Measurements from ENCODE around the gene ADGRA1.
"Not testable (repeated sequence)": the region's sequence is repeated elsewhere in the genome, so short reads cannot be mapped to it uniquely, and the experiment has no call there.

Gene ADGRA1

DNA sequence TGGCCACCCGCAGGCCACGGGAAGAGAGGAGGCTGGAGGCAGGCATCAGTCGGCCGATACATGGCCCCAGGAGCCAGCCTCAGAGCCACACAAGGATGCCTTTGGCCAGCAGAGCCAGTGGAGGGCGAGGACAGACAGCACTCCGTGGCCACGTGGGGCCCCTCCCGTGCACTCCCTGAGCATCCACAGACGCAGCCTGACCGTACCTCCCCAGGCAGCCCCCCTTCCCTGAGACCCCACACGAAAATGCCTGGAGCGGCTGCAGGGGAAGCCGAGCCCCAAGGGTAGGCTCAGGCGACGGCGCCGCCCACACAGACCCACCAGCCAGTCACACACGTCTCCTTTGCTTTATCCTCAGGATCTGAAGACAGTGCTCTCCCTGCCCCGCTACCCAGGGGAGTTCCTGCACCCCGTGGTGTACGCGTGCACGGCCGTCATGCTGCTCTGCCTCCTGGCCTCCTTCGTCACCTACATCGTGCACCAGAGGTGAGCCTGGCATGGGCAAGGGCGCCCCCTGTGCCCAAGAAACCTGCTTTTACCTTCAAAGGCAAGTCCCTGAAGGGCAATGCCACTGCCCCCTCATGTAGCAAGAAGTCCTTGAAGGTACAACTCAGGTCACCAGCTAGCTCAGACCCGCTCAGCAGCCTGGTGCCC lies 9.0 kb downstream of the ADGRA1 start:
- no peak for DNase-seq (ENCODE audit: low spot score)

DNA sequence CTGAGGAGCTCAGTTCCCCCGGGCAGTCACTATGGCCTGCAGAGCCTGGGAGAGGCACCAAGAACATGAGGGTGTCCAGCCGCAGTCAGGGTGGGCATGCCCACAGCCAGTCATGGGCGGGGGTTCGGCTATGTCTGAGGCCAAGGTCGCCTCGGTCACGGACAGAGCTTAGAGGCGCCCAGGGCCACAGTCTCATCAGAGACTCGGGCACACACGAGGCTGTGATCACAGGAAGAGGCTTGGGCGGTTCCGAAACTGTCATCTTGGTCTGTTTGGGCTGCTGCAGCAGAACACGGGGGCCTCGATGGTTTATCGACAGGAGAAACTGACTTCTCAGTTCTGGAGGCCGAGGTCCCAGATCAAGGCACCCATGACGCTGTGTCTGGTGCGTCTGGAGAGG lies 9.7 kb downstream of the ADGRA1 start:
- DNase-seq (ENCODE audit: low spot score): no peak

DNA sequence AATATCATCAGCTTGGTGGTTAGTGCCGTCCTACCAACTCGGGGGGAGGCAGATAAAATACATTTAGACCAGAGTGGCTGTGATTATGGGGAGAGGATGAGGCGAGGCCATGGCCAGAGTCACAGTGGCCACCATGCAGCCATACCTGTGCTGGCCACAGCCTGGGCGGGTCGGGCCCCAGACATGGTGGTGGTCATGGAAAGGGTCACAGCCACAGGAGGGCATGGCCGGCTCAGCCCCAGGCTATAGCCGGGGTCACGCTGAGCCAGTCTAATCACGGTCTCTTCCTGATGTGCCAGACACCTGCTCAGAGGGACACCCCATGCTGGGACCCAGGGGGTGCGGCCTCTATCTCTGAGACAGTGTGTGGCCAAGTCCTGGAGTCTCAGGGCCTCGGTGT lies 10.2 kb downstream of the ADGRA1 start:
- no peak for DNase-seq (ENCODE audit: low spot score)

DNA sequence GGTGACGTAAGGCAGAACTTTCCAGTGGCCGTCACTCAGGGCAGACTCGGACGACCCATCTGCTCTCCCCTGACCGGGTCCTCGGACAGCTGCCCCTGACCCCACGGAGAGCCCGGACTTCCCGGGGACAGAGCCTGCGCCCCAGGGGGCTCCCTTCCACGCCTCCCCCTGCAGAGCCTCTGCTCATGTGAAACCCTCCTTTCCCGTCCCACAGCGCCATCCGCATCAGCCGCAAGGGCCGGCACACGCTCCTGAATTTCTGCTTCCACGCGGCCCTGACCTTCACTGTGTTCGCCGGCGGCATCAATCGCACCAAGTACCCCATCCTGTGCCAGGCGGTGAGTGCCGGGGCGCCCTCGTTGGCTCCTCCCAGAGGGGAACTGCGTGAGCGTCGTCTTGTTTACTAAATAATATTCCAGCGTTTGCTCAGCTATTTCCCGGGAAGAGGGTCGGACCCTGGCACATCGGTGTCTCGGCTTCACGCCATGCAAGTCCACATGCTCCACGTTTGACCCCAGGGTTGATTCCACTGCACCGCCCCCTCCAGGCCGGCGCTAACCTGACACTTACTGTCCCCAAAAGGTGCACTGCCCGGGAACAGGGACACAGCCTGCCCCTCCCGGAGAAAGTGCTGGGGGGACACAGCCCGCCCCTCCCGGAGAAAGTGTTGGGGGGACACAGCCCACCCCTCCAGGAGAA lies 10.9 kb downstream of the ADGRA1 start:
- DNase-seq (ENCODE audit: low spot score): no peak

DNA sequence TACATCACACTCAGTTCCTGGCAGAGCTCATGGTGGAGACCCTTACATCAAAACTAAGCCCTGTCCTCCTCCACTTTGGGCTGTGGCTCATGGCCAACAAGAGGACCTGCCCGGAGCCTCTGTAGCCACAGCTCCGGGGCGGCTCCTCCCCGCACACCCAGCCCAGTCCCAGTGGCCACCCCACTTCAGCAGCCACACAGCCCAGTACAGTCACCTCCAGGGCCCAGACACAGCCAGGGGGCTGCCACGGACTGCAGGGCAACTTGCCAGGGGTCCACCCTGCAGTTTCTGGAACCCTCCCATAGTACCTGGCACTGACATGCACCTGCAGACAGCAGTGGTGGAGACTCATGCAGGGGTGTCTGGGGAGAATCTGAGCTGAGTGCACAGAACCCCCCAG lies 11.8 kb downstream of the ADGRA1 start:
- DNase-seq (ENCODE audit: low spot score): no peak

DNA sequence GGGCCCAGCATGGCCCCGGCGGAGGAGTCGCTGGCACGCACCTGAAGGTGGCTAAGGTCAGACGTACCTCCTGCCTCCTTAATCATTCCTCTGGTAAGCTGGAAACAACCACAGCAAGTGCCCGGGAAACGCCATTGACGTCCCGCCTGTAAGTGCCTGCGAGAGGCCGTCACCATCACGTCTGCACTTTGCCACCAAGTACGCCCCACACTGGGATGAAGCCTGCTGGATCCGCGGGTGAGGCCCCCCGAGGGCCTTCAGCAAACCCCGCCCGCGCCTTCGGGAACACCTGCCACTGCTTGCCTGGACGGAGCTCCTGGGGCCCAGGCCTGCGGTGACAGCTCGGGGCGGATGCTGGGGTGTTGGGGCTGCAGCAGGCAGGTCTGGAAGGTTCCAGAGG lies 12.5 kb downstream of the ADGRA1 start:
- no peak for DNase-seq (ENCODE audit: low spot score)

DNA sequence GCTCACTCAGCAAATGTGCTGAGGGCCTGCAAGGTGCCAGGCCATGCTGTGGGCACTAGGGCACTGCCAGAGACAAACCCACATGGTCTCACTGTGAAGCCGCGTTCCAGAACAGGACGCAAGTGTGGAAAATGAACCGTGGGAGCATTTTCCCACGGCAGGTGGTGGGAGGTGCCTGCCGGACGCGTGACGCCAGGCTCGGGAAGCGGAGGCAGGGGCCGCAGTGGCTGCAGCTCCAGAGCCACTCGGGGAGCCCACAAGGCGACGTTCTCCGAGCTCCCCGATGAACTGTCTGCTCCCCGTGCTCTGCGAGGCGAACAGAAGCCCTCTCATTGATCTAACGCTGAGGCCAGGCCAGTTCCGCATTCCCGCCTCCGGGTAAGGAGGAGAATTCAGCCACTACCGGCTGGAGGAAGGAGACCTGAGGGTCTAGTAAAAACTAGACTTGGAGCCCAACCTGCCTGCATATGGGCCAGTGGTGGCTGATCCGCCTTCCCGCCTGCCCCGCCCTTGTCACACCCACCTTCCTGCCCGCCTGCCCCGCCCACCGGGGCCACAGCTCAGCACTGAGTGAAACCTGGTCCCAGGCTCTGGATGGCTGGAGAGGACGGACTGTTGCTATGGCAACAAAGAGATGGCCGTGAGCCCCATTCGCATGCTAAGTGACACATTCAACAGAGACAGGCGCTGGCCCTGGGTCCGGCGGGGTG lies 13.1 kb downstream of the ADGRA1 start:
- no peak for DNase-seq (ENCODE audit: low spot score)

DNA sequence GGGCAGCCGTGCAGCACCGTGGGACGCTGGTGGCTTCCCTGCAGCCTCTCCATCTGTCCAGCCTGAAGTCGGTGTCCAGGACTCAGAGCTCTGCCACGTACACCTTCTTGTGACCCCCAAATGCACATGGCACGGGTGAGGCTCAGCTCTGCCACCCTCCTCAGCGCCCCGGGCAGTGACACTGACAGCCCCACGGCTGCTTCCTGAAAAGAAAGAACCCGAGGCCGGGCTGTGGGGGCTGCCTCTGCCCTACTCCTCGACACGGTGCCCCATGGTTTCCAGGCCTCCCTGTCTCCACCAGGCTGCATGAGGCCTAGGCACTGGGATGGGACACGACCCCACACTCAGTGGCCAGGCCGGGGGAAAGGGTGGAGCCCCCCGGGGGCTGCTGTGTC lies 13.7 kb downstream of the ADGRA1 start:
- no peak for DNase-seq (ENCODE audit: low spot score)

DNA sequence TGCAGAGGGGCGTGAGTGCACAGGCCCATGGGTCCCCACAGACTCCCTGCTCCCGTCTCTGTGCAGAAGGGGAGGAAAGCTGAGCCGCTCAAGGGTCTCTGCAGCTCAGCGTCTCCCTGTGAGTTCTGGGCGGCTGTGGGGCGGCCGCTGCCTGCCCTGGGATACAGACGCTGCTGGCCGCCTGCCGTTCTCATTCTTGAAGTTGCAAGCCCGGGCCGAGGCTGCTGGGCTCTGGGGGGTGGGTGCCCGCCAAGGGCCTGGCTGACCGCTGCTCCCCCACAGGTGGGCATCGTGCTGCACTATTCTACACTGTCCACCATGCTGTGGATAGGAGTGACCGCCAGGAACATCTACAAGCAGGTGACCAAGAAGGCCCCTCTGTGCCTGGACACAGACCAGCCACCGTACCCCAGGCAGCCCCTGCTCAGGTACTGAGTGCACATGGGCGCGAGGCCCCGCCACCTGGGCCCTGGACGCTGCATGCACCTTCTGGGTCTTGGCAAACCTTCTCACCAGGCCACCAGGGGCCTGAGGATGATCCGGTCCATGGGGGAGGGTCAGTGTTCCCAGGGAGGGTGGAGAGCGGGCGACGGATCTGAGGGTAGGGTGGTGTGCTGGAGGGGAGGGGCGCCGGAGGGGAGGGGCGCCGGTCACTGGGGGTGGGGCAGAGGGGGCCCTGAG lies 14.8 kb downstream of the ADGRA1 start:
- no peak for DNase-seq (ENCODE audit: low spot score)

DNA sequence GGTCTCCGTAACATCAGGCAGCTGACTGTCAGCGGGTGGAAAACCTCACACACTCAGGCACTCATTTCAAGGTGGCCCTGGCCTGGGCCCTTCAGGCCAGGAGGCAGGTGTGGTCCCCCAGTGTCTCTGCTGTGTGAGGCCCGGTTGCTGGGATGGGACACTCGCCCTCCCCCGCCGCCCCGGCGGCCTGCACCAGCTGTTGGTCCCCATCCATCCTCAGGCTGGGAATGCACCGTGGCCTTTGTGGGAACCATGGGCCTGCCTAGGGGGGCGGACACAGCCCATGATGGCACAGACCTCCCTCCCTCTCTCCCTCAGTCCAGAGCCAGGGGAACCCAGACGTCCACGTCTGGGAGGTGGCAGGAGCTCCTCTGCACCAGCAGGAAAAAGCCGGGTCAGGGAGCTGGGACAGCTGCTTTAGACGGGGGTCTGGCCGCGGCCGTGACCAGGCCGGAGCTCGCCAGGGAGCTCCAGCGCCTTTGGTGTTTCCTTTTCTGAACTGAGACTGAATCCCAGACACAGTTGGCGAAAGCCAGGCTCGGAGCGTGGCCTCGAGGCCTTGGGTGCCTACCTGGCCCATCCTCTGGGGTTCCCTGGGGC lies 15.7 kb downstream of the ADGRA1 start:
- DNase-seq (ENCODE audit: low spot score): no peak

DNA sequence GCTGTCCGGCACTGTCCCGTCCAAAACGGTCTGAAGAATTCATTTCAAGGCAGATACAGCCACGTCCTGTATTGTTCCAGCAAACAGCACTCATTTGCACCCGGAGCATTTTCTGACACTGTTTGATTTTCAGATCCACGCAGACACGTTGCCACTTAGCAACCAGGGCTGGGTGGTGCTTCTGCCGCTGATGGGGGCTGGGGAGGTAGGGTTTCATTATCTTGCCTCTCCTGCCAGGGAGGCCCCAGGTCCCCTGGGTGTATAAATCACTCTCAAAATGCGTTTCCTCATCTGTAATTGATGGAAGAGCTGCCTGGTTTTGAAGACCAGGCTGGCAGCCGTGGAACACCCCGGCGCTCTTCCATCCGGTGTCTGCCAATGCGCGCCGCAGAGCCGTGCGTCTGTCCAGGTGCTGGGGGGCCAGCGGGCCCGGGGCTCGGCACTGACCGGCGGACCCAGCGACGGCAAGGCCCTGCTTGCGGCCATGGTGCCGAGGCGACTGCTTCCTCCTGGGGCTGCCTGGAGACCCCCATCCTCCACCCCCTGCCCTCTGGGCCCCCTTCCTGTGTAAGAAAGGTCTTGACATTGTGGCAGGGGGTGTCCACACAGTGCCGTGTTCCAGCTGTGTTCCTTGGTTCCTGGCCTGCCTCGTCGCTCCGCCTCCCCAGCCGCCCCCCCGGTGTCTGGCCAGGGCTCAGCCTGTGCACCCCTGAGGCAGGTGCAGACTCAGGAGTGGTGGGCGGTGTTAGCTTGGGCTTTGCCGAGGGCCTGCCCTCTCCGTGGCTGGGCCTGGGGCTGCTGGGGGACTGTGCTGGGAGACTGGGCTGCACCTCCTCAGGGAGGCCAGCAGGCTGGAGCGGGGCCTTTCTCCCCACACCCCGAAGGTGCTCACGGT lies 16.6 kb downstream of the ADGRA1 start:
- no peak for DNase-seq (ENCODE audit: low spot score)

DNA sequence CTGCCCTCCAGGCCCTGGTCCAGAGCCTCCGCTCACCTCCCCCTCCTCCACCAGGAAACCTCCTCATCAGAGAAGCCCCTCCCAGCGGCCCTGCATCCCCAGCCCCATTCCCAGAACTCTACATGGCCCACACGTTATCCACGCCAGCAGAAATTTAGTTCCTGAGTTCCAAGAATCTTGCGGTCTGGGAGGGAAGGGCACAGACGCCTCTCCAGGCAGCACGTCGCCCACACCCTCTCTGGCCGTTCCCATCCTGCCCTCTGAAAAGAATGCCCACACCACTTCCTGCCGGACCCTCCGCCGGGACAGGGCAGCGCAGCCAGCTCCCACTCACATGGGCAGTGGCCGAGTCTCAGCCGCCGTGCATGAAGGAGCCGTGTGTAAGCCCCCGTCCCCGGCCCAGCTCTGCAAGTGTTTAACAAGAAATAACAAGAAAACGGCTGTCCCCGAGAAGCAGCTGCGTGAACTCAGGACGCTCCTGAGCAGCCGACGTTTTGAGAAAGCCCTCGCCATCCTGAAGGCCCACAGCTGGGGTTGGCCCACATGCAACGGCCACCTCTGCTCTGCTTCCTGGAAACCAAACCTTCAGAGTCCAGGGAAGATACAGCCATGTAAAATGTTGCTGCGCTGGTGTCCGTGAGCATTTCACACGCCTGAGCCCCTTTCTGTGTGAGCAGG lies 17.4 kb downstream of the ADGRA1 start:
- no peak for DNase-seq (ENCODE audit: low spot score)

DNA sequence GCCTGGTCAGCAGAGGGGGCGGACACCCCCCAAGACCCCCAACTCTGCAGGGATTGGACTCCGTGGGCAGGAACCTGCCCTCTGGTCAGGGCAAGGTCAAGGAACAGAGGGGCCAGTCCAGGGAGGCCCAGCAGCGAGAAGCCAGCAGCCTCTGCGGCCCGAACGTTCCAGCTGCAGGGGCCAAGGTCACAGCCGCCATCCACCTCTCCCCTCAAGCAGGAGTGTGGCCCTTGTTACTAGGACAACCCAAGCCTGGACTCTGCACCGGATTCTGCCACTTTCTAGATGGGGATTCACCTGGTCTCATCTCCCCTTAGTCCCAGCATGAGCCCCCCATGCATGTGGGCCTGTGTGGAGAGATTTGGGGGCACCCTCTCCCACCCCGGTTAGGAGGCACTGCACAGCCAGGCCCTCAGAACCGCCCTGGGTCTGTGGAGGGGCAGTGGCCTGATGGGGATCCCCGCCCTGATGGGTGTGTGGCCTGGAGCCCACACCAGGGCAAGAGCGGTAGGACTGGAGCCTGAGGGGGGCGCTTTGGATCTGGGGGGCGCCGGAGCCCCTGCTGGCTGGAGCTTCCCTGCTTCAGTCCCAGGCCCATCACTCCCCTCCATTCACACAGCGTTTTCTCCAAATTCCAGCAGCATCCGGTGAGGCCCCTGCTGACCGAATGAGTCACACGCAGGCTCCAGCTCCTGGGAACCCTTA lies 18.1 kb downstream of the ADGRA1 start:
- no peak for DNase-seq (ENCODE audit: low spot score)

DNA sequence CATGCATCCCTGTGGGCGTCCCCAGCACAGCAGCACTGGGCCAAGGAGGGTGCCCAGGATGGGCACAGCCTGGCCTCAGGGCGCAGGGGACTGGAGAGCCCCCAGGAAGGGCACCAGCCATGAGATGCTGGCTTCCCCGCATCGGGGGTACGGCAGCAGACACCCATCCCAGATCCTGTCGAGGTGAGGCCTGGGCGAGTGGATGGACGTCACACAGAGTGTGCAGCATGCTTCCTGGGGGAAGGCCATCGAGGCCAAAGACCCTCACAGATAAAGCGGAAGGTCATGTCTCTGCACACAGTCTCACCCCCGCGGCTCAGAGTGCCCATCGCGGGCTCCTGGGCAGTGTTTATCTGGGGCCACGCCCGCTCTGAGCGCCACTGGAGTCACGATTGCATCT lies 18.8 kb downstream of the ADGRA1 start:
- no peak for DNase-seq (ENCODE audit: low spot score)

DNA sequence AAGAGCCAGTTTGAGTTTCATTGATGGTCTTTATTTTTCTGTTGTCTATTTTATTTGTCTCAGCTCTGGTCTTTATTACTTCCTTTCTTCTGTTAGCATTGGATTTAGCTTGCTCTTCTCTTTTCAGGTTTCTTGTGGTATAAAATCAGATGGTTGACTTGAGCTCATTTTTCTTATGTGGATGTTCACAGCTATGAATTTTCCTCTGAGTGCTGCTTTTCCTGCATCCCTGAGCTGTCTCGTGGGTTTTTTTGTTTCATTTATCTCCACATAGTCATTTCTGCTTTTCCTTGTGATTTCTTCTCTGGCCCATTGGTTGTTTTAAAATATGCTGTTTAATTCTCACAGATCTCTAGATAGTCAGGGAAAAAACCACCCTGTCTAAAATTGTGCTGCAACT lies 19.7 kb downstream of the ADGRA1 start:
- DNase-seq (ENCODE audit: low spot score): no peak

DNA sequence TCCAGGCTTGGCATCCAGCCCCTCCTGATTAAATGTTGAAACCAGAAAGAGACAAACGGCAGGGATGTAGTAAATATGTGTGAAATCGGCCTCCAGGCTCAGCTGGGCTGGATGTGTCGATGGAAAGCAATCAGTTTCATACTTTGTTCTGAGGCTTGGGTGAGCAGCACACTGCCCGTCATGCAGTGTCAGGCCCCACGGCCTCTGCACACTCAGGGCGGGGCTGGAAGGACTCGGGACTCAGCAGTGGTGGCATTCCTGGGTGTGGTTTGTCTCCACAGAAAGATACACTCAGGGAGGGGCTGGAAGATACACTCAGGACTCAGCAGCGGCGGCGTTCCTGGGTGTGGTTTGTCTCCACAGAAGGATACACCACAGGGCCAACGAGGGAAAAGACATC lies 22.0 kb downstream of the ADGRA1 start:
- no peak for DNase-seq (ENCODE audit: low spot score)

DNA sequence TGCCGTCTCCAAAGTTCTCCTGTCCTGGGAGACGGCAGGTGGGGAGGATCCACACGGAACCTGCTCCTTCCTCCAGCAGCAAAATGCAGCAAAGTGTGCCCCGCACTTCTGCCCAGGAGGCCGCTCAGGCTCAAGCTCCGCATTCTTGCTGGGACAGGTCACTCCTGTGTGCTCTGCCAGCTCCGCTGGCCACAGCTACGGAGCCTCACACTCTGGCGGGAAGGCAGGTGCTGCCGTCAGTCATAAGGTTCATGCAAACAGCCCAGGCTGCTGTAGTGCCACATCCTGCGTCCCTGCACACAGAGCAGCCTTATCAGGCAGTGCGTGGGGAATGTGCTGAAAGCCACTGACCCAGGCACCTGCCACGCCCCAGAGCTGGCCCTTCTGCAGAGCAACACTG lies 22.4 kb downstream of the ADGRA1 start:
- DNase-seq (ENCODE audit: low spot score): no peak

DNA sequence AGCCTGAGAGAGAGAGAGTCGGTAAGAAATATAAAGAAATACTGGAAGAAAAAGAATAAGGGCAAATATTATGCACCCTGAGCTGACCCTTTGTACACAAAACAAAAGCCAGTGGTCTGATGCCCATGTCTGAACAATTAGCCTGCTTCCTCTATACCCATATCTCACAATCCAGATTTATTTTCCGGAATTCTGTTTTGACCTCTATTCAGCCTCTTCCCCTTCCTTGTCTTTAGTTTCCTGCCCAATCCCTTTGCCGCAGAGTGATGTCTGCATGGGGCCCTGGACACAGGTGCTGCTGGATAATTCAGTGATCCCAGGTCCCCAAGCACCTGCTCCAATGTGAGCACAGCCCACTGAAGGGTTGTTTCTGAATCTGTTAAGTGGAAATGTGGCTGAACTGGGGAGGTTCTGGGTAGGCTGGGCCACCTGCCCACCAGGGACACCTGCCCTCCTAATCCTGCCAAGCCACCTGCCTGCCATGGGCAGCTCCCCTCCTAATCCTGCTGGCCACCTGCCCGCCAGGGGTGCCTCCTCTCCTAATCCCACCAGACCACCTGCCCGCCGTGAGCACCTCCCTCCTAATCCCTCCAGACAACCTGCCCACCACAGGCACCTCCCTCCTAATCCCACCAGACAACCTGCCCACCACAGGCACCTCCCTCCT lies 23.0 kb downstream of the ADGRA1 start:
- no peak for DNase-seq (ENCODE audit: low spot score)

DNA sequence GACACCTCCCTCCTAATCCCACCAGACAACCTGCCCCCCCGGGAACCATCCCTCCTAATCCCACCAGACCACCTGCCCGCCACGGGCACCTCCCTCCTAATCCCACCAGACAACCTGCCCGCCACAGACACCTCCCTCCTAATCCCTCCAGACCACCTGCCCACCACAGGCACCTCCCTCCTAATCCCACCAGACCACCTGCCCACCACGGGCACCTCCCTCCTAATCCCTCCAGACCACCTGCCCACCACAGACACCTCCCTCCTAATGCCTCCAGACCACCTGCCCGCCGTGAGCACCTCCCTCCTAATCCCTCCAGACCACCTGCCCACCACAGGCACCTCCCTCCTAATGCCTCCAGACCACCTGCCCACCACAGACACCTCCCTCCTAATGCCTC lies 23.9 kb downstream of the ADGRA1 start:
- not testable (repeated sequence) for DNase-seq (ENCODE audit: low spot score)

Measured in hematopoietic multipotent progenitor cell treated with erythropoietin and hydrocortisone succinate and interleukin-3 and kit ligand, for 15 days (in vitro differentiated cells).